Embryonic facial prominence (tissue), 1 donor: Measurements from ENCODE around the gene PIGM.

Experiments
- DNase-seq: peaks from one replicate; pipeline ENCODE4 v3.0.0-alpha.2; 2016; ENCODE audit errors: extremely low spot score

PIGM gene

GRCh38 chr1:159989581-159989980 lies 42.2 kb downstream of the PIGM start:
- DNase-seq: no peak

DNA sequence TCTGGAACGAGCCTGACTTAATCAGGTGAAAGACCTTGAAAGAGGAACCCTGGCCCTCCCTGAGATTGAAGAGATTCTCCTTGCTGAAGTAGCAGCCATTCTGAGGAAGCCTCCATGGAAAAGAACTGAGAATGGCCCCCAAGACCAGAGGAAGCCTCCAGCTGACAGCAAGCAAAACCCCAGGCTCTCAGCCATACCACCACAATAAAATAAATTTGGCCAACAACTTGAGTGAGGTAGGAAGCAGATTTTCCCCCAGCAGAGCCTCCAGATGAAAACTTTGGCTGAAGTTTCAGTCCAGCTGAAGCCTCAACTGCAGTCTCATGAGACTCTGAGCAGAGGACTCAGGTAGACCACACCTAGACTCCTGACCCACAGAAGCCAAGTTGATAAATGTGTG lies 43.8 kb downstream of the PIGM start:
- no peak for DNase-seq

DNA sequence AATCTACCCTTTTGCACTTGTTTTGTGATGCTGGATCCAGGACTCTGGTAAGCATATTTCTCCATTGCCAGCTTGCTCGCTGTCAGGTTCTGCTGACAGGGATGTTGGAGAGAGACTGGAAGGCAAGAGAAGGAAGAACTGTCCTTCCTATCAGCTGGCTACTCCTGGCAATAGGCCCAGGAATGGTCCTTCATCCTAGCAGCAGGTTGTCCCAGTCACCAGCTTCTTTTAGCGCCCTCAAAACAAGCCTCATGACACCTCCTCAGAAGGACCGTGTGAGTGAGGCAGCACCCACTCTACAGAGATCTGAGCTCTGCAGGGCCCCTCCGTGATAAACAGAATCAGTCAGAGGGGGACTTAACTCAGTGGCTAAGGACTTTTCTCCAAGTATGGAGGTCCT lies 44.6 kb downstream of the PIGM start:
- no peak for DNase-seq

GRCh38 chr1:159986531-159986930 lies 45.3 kb downstream of the PIGM start:
- no peak for DNase-seq

GRCh38 chr1:159986093-159986492 lies 45.7 kb downstream of the PIGM start:
- DNase-seq: no peak

GRCh38 chr1:159985473-159985872 lies 46.3 kb downstream of the PIGM start:
- DNase-seq: no peak

DNA sequence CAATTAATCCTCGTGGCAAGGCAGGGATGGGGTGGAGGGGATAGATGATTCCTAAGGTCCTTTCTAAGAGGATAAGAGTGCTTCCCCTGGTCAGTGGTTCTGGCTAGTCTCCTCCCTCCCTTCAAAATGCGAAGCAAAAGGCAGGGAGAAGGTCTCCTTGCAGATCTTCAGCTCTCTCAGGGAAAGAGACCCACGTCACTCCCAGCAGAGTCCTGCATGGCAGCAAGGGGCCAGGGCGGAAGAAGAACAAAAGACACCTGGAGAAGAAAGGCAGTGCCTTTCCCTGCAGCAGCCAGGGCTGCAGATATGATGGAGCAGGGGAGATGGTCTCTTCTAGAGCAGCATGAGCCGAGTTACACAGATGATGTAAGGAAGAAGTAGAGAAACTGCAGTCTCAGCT lies 48.1 kb downstream of the PIGM start:
- no peak for DNase-seq

- no peak for DNase-seq
Observed at GRCh38 chr1:159982280-159982679, 49.5 kb downstream of the PIGM start.

GRCh38 chr1:159981351-159982055 lies 50.3 kb downstream of the PIGM start:
- no peak for DNase-seq

DNA sequence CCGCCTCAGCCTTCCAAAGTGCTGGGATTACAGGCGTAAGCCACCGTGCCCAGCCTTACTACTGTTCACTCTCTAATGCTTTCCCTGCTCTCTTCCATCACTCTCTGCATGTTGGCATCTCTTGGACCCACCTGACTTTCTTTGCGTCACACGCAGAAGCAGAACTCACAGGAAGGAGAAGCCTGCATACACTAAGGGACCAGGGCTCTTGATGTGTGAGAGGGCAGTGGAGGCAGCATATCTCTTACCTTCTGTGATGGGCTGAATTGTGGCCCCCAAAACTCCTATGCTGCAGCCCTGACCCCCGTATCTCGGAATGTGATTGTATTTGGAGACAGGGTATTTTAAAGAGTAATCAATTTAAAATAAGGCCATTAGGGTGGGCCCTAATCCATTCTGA lies 51.0 kb downstream of the PIGM start:
- no peak for DNase-seq

- no peak for DNase-seq
Observed at GRCh38 chr1:159980076-159980475, 51.7 kb downstream of the PIGM start.

DNA sequence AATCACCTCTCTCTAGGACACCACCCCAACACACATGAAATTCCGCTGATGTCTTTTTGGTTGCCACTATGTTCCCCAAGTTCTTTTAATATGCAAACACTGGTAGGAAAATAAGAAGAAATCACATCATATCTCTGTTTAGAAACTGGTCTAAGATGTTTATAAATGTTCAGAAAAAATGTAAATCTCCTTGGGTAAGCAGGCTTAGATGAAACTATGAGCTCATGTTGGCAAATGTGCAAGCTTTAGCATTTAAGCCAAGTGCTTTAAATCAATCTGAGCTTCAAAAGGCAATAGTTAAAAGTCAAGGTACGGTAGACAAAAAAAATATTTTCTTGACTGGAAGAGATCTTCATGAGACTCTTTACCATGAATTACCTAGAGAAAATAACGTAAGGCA lies 52.5 kb downstream of the PIGM start:
- DNase-seq: no peak

DNA sequence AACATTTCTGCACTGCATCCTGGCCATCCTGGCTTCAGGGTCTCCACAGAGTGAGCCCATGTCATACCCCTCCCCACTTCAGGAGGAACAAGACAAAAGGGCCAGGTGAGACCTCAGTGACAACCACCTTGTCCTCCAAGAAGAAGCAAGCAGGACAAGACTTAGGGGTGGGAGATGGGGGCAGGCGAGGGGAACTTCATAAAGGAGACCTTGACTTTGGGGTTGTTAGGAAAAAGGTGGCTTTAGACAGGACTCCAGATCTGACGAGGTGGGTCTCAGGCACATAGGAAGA lies 53.7 kb downstream of the PIGM start:
- DNase-seq: no peak

GRCh38 chr1:159977364-159978106 lies 54.3 kb downstream of the PIGM start:
- DNase-seq: no peak
